GM12878 (cell line): ENCODE data around the gene LIMS2. TPM values are rescaled to one million over a fixed set of nuclear protein-coding genes. Genes with fewer than 3 reads are reported as not detected.

Experiments
- ATAC-seq: fragments of 200-7000 bp; cut with Tn5 transposase; 3 replicates; pipeline ENCODE4 v1.9.1; 2020; ENCODE audit warnings: mild to moderate bottlenecking, moderate library complexity
- BruUV-seq: library from RNA; stranded (reverse); fragments of 400-500 nt; replicated peaks from 2 replicates; lab custom pipeline; 2021; lab: Mats Ljungman, UMichigan
- CTCF ChIA-PET: fragments of 300-600 bp; sonication (Branson Sonifier 250); formaldehyde crosslinking; extraction: SDS; loops from one replicate; lab custom pipeline; 2021; ENCODE audit warnings: inconsistent platforms; lab: Yijun Ruan, JAX
- POLR2A ChIA-PET: fragments of 350-600 bp; formaldehyde crosslinking; extraction: SDS; loops from one replicate; lab custom pipeline; 2021; ENCODE audit warnings: inconsistent platforms; lab: Charles Lee
- RAD21 ChIA-PET: fragments of 300-600 bp; sonication (Branson Sonifier 250); formaldehyde crosslinking; loops from one replicate; lab custom pipeline; 2023; ENCODE audit warnings: antibody characterized with exemption; ENCODE audit not compliant: unreplicated experiment; lab: Charles Lee
- SMC1A ChIA-PET: fragments of 300-600 bp; sonication (Branson Sonifier 250); formaldehyde crosslinking; loops from one replicate; lab custom pipeline; 2023; ENCODE audit not compliant: unreplicated experiment, uncharacterized antibody; lab: Charles Lee
- DNase-seq: peaks from one replicate; pipeline ENCODE4 v3.0.0-alpha.2; 2011; ENCODE audit warnings: low read depth, low spot score
- FAIRE-seq: peaks from 3 replicates; lab custom pipeline; 2011; peaks lifted over from hg19 to GRCh38; lab: Jason Lieb, UNC
- H2AFZ ChIP-seq: 2 replicates; pipeline ENCODE4 v1.6.0; 2011; ENCODE audit warnings: low read depth, low read length, control low read depth; ENCODE audit not compliant: control insufficient read depth
- H3K27ac ChIP-seq: 2 replicates; pipeline ENCODE4 v1.5.1; 2011; ENCODE audit warnings: control low read depth; ENCODE audit not compliant: control insufficient read depth, insufficient read depth
- H3K27me3 ChIP-seq, 2 experiments: replicated peaks in 1 of 2; 2 replicates each; pipeline versions ENCODE4 v1.6.0 to v1.6.1; 2011; ENCODE audit warnings: low read length in 1 of 2; ENCODE audit not compliant: control insufficient read depth in 2 of 2, insufficient read depth in 2 of 2
- H3K36me3 ChIP-seq, 2 experiments: 2 replicates each; pipeline ENCODE4 v1.5.1; 2011; ENCODE audit warnings: low read length in 1 of 2; ENCODE audit not compliant: control insufficient read depth in 2 of 2, insufficient read depth in 2 of 2
- H3K4me1 ChIP-seq: 2 replicates; pipeline ENCODE4 v1.6.1; 2011; ENCODE audit warnings: mild to moderate bottlenecking, low read length, moderate library complexity, mixed read lengths; ENCODE audit not compliant: control insufficient read depth, insufficient read depth
- H3K4me2 ChIP-seq: 2 replicates; pipeline ENCODE4 v1.6.0; 2011; ENCODE audit warnings: control low read depth; ENCODE audit not compliant: control insufficient read depth, insufficient read depth
- H3K4me3 ChIP-seq: fragments of 200-600 bp; sonication (generic); 2 replicates; pipeline ENCODE4 v1.5.1; 2016
- H3K79me2 ChIP-seq: 2 replicates; pipeline ENCODE4 v1.6.0; 2011; ENCODE audit warnings: low read length; ENCODE audit not compliant: control insufficient read depth, insufficient read depth
- H3K9ac ChIP-seq: 2 replicates; pipeline ENCODE4 v1.8.0; 2011; ENCODE audit warnings: low read length, control low read depth, mixed read lengths; ENCODE audit not compliant: control insufficient read depth, insufficient read depth
- H3K9me3 ChIP-seq: replicated peaks from 3 replicates; pipeline ENCODE4 v1.5.1; 2011; ENCODE audit warnings: mild to moderate bottlenecking, low read length; ENCODE audit not compliant: control insufficient read depth, insufficient read depth
- H4K20me1 ChIP-seq: 2 replicates; pipeline ENCODE4 v1.6.0; 2011; ENCODE audit not compliant: control insufficient read depth, insufficient read depth
- BCL11A ChIP-seq: IDR thresholded peaks from 2 replicates; pipeline ENCODE4 v1.6.1; 2011; ENCODE audit warnings: low read depth, low read length
- BHLHE40 ChIP-seq, 2 experiments: fragments of 450-650 bp in 1 of 2; IDR thresholded peaks; 2 replicates each; pipeline ENCODE4 v1.6.1; 2011 to 2017; ENCODE audit warnings: low read depth in 2 of 2, borderline replicate concordance in 1 of 2, improper control_type of control experiment in 1 of 2, low read length in 1 of 2, mild to moderate bottlenecking in 1 of 2
- EZH2 ChIP-seq: IDR thresholded peaks from 2 replicates; pipeline ENCODE4 v1.6.1; 2012; ENCODE audit warnings: low read depth, mild to moderate bottlenecking, control low read depth, inconsistent platforms, low read length, borderline replicate concordance; ENCODE audit not compliant: control insufficient read depth
- MYB ChIP-seq: fragments of 150-350 bp; IDR thresholded peaks from 2 replicates; pipeline ENCODE4 v1.6.1; 2014; ENCODE audit warnings: mild to moderate bottlenecking, low read depth, low read length, borderline replicate concordance
- RELB ChIP-seq: fragments of 450-650 bp; IDR thresholded peaks from 2 replicates; pipeline ENCODE4 v1.6.1; 2017; ENCODE audit warnings: low read depth, mild to moderate bottlenecking, moderate library complexity
- SPI1 ChIP-seq: IDR thresholded peaks from 2 replicates; pipeline ENCODE4 v1.6.1; 2011; ENCODE audit warnings: low read depth, mild to moderate bottlenecking, low read length, moderate library complexity, borderline replicate concordance; ENCODE audit not compliant: insufficient read depth
- SRF ChIP-seq, 2 experiments: IDR thresholded peaks; 2 replicates each; pipeline ENCODE4 v1.6.1; 2011; ENCODE audit warnings: low read depth in 2 of 2, low read length in 2 of 2, mild to moderate bottlenecking in 1 of 2, moderate library complexity in 1 of 2
- ZNF622 ChIP-seq: fragments of 450-650 bp; IDR thresholded peaks from 2 replicates; pipeline ENCODE4 v1.6.1; 2017; ENCODE audit warnings: mild to moderate bottlenecking, inconsistent platforms
- ZSCAN29 ChIP-seq: fragments of 450-650 bp; IDR thresholded peaks from 2 replicates; pipeline ENCODE4 v1.6.1; 2017; ENCODE audit warnings: mild to moderate bottlenecking, moderate library complexity
- WGBS: methylation state at CpG from one replicate; pipeline ENCODE4 v1.1.6; 2016; ENCODE audit warnings: low lambda C conversion rate; ENCODE audit not compliant: insufficient replicate concordance, insufficient coverage; ENCODE audit errors: missing lambda C conversion rate; 5-methylcytosine and 5-hydroxymethylcytosine counted together
- in situ Hi-C: fragments of 300-500 bp; cut with MboI; formaldehyde crosslinking; loops from 9 replicates; pipeline ENCODE4 v1.14.3; 2018; ENCODE audit warnings: mixed read lengths
- intact Hi-C: fragments of 100-400 bp; cut with micrococcal nuclease; formaldehyde crosslinking; loops from one replicate; pipeline ENCODE4 v1.14.2; 2022; ENCODE audit not compliant: unreplicated experiment
- polyA plus RNA-seq, 11 experiments: library from polyadenylated mRNA; depleted of rRNA in 4 of 11; unstranded in 6 of 11; stranded (reverse) in 5 of 11; fragments of >200 nt; fragmentation: Nextera tagmentation in 4 of 11; fragmentation: Illumina TruSeq in 1 of 11; extraction: Ambion mirVana in 4 of 11; extraction: Trizol in 1 of 11; gene quantifications; 1 replicate in 1 of 11; 2 replicates in 10 of 11; pipeline versions ENCODE4 v1.2.1 to v1.2.3, GENCODE V29; 2011 to 2016; ENCODE audit warnings: inconsistent platforms in 2 of 11, missing spikeins in 2 of 11, low read depth in 1 of 11
- total RNA-seq, 4 experiments: library from RNA; depleted of rRNA in 3 of 4; stranded (reverse); fragments of >200 nt in 3 of 4; fragmentation: Illumina TruSeq in 1 of 4; extraction: Trizol in 1 of 4; gene quantifications; 2 replicates each; pipeline versions ENCODE4 v1.2.1 to v1.2.3, GENCODE V29; 2013 to 2021

The LIMS2 gene
- total and polyA plus RNA-seq, 10 of the 15 experiments (the other 5 are each of a cell fraction or from before 2014, with no cell fraction given) = 0.06 to 0.81 (median 0.16) TPM; not detected in 2

DNA sequence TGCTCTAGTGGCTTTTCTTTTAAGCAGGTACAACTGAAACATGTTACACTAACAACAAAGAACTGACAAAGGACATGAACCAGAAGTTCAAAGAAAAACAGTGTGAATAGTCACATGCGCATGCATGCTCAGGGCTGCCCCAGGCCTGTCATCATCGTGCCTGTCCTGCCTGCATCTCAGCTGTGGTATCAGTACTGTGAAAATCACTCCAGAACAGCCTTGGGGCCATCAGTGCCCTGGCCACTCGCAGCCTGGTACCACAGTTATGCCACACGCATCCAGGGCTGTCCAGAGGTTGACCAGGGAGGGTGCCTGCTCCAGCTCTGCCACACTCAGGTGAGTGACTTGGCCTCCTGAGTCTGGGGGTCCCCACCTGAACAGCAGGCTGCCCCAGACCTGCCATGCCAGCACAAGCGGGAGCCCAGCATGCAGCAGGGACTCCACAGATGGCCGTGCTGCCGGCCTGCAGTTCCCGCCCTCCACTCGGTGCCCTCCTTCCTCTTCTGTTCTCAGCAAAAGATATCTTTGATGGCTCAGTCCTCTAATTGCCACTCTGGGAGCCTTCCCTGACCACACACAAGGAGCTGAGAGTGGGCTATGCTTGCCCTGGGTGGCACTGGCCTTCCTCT is 12.3 kb downstream of the LIMS2 start:
- intact Hi-C loops (no loop called here), in situ Hi-C loops (no loop called here)
- ChIA-PET SMC1A (no interaction called here), RAD21 (interaction anchor here (0.6 kb wide), 1 partner anchor 146 kb away, joined by 3 read pairs; no protein-coding TSS in a partner anchor), CTCF (interaction anchor here (0.5 kb wide), 1 partner anchor 196 kb away, joined by 5 read pairs; no protein-coding TSS in a partner anchor), POLR2A (no interaction called here)
- Histone ChIP-seq H3K9me3 (no peaks in the 10 kb centered on the region), H3K4me3 (no peak overlapping the region), H3K4me2 (no peak overlapping the region), H3K27me3 (peaks cover 7 to 8% of the 10 kb centered on the region in 2 experiments), H3K9ac (no peak overlapping the region), H2AFZ (no peak overlapping the region), H3K36me3 (no peaks in the 10 kb centered on the region), H3K4me1 (no peaks in the 10 kb centered on the region), H3K27ac (no peak overlapping the region), H3K79me2 (no peaks in the 10 kb centered on the region), H4K20me1 (no peaks in the 10 kb centered on the region)
- no TSS peak for BruUV-seq
- DNase-seq = no peak
- WGBS = 63% methylated on average over 8 of the region's 9 CpGs
- FAIRE-seq = no peak
- ATAC-seq = no peak
- TF ChIP-seq BCL11A (no peak), RELB (no peak), EZH2 (no peak), SPI1 (no peak), ZSCAN29 (no peak), SRF (IDR thresholded peaks at IDR 0.05; ENCODE audit: low read depth in 2 of 2, low read length in 2 of 2) (no peak), ZNF622 (no peak), MYB (no peak), BHLHE40 (IDR thresholded peaks at IDR 0.05; ENCODE audit: borderline replicate concordance in 1 of 2, low read depth in 2 of 2, low read length in 1 of 2) (no peak)
- TF ChIP-seq, all 136 proteins: peak for 0
